Suppressor macrophage treated with lipopolysaccharide for 1 hour (primary cell): ENCODE results near the gene ODR4.
"Not testable (repeated sequence)": the region's sequence is repeated elsewhere in the genome, so short reads cannot be mapped to it uniquely, and the experiment has no call there.

Experiments
- DNase-seq, 3 donors: peaks; one replicate each; pipeline ENCODE4 v3.0.0-alpha.2; 2020 to 2022

The ODR4 gene

DNA sequence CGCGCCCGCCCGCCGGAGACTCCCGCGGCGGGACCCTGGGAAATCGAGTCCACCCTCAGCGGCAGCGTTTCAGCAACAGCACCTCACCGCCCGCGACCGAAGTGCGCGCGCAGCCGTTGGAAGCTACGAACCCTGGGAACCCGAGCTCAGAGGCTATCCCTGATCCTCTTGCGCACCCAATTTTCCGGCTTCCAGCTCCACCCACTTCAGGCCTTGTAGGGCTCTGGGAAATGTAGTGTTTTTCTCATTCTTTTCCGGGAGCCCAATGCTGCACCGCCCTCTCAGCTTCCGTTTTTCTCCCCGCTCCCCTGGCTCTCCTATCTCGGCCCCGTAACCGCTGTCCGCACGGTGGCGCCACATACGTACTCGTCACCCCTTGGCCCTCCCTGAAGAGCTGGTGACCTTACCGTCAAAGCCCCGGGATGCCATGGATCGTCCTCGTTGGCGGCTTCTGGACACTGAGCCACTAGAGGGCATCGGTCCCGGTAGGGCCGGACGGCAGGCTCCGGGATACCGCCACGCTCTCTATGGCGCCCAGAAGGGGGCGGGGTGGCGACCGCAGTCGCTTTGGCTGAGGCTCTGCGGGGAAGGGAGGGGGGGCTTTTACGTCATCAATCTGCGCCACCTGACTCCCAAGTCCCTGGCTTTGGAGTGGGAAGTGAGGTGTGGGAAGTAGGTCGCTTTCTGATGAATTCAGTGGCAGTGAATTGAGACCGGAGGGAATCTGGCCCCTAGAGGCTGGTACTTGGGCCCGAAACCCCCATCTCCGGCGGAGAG is at the start of gene ODR4, which contains the start of gene TPR:
Gene ODR4 (plus strand): TSS at position 687 of the 777 bp plus-strand sequence. CDS start 3,948 bp downstream, outside the sequence.
Gene TPR (minus strand): TSS at position 102 of the 777 bp plus-strand sequence. CDS start 225 bp downstream, outside the sequence.
- peak; percentile 99 to 100 (median 99) for DNase-seq

GRCh38 chr1:186326009-186326408 is 49.6 kb upstream of the ODR4 start:
- no peak for DNase-seq

- DNase-seq, result no peak
These were observed 48.3 kb upstream of the ODR4 start for GRCh38 chr1:186327331-186327730.

DNA sequence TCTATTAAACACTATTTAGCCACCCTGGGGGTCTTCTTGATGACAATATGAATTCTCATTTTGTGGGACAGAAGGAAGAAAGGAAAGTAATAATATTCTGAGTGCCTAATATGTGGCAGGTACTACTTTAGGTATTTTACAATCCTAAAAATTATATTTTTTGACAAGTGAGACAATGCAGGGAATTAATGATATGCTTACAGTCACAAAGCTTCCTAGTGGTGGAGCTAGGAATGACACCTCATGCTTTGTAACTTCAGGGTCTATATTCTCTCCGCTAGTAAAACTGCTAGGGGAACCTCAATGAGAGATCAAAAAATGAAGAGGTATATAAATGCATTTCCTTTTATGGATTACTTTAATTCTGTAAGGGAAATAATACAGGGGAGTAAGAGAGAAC is 44.9 kb upstream of the ODR4 start:
- DNase-seq, result peak in 1 of 3 donors; percentile 11

DNA sequence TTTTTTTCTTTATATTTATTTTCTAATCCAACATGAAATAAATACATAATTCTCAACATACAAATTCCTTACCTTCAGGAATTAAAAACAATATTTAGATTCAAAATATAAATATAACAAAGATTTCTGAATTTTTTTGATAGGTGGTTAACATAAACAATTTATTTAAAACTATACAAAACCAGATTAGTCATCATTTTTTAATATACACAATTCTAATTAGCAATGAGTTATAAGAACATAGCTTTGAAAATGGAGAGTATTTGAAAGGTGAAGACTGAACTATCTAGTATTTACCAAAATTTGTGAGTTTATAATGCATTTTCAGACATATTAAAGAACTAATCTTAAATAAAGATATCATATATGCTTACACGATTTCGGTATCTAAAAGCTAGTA is 38.1 kb upstream of the ODR4 start:
- DNase-seq, result no peak

- DNase-seq, result no peak
These were observed 34.9 kb upstream of the ODR4 start for GRCh38 chr1:186340772-186341171.

DNA sequence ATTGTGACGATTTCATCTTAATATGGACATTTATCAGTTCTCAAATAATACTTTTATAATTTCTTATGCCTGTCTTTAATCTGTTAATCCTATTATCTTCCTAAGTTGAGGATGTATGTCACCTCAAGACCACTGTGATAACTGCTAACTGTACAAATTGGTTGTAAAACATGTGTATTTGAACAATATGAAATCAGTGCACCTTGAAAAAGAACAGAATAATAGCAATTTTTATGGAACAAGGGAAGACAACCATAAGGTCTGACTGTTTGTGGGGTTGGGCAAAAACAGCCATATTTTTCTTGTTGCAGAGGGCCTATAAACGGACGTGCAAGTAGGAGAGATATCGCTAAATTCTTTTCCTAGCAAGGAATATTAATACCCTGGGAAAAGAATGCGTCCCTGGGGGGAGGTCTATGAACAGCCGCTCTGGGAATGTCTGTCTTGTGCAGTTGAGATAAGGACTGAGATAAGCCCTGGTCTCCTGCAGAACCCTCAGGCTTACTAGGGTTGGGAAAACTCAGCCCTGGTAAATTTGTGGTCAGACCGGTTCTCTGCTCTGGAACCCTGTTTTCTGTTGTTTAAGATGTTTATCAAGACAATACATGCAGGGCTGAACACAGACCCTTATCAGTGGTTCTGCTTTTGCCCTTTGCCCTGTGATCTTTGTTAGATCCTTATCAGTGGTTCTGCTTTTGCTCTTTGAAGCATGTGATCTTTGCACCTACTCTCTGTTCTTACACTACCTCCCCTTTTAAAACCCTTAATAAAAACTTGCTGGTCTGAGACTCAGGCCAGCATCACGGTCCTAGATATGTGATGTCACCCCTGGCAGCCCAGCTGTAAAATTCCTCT is 27.6 kb upstream of the ODR4 start:
- not testable (repeated sequence) for DNase-seq

DNA sequence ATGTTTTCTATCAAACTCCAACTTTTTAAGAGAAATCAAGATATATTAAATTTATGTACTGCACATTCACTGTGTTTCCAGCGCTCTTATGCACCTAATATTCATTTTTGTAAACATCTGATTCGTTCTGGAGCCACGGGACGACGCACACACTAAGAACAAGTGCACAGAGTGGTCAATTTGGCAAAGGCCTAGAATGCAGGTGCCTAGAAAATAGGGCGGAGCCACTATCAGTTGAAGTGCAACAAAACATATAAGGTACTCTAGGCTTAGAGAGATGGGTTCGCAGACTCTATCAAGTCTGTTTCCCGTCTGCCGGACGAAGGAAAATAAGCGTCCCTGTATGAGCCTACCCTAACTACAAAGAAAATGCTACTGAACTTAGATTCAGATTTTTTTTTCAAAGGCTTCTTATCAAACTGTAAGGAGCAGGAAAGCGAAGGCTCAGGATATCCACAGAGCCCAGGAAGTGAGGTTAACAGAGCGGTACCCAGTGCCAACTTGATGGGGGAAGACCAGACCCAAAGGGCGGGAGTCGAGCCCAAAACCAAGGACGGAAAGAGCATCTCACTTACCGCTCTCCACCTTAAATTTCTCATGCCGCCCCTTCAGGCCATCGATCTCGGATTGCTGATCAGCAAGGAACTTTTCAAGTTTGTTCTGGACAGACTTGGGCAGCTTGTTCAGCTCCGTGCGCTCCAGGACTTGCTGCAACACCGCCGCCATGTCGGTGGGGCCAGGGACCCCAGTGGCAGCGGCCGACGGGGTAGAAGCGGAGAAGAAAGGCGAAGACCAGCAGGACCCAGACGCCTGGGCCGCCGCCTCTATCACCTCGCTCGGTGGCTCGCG is 1.1 kb upstream of the ODR4 start:
- DNase-seq, result peak; percentile 27 to 47 (median 28)

DNA sequence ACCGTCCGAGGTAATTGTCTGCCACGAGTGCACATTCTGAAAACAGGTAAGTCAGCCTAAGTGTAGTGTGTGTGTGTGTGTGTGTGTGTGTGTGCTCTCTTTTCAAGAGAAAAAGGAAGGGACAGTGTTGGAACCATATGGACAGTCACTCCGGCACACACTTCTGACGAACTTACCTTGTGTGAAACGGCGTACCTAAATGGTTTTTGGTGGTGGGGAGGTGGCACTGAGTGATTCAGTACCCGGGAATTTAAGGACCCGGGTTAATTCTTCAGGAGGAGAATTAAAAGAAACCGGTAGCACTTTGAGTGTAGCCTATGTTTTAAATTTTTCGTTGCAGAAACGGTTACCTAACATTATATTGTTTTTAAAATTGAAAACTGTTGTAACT is 286 bp downstream of the ODR4 start:
- no peak for DNase-seq

DNA sequence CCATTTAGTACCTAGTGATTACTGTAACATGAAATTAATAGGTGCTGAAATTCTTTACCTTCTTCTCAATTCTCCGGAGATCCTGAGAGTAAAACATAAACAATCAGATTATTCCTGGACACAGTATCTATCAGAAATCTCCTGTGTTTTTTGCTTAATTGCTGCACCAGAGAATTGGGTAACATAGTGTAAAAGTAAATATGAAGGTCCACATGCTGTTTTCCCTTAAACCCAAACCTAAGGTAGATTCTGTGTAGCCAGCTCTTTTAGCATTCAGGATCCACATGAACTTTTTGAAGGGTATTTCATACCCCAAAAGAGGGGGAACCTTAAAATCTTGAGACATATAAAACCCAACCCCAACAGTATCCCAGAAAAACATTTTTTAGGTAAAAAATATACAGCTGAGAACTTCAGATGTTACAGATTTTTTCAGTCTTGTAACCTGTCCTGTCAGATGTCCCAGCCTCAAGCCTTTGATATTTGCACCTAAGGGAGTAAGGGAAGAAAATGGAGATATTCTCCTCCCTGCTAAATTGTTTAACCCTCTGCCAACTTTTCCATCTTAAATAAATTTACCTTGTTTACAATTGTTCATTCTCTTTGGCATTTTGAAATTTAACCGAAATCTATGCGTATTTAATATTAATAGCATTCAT is 11.2 kb downstream of the ODR4 start:
- DNase-seq, result no peak

DNA sequence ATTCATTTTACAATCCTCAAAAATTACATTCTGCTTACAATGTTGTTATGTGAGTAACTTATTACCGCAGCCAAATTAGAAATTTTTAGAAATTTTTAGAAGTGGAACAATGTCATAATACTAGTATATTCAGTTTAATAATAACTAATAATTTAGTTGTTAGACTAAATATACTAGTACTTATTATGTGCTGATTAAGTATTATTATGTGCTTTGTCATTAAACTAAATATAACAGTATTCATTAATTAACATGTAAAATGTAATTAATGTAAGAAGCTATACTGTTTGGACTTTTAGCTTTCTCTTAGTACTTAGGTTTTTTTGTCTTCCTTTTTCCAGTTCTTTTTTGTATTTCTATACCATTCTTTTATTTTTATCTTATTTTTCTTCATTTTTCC is 15.3 kb downstream of the ODR4 start:
- DNase-seq, result no peak

DNA sequence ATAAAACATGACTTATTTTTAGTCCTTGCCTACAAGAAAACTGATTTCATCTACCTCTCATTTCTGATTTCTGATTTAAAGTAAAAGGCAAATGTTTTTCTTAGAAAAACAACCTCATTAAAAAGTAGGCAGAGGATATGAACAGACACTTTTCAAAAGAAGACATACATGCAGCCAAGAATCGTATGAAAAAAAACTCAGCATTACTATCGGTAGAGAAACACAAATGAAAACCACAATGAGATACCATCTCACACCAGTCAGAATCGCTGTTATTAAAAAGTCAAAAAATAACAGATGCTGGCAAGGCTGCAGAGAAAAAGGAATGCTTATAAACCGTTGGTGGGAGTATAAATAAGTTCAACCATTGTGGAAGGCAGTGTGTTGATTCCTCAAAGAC is 16.2 kb downstream of the ODR4 start:
- no peak for DNase-seq

DNA sequence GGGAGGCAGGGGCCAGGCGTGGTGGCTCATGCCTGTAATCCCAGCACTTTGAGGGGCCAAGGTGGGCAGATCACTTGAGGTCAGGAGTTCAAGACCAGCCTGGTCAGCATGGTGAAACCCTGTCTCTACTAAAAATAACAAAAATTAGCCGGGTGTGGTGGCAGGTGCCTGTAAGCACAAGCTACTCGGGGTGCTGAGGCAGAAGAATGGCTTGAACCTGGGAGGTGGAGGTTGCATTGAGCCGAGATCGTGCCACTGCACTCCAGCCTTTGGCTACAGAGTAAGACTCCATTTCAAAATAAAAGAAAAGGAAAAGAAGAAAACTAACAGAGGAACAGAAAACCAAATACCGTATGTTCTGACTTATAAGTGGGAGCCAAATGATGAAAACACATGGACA is 17.1 kb downstream of the ODR4 start:
- not testable (repeated sequence) for DNase-seq

DNA sequence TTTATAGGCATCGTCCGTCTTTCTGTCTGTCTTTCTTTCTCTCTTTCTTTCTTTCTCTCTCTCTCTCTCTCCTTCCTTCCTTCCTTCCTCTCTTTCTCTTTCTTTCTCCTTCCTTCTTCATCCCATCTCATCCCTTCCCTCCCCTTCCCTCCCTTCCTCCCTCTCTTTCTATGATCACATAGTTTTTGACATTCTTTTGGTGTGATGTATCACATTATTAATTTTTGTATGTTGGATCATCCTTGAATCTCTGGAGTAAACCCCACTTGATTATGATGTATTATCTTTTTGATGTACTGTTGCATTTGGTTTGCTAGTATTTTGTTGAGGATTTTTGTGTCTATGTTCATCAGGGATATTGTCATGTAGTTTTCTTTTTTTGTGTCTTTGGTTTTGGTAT is 25.8 kb downstream of the ODR4 start:
- DNase-seq, result not testable (repeated sequence)

DNA sequence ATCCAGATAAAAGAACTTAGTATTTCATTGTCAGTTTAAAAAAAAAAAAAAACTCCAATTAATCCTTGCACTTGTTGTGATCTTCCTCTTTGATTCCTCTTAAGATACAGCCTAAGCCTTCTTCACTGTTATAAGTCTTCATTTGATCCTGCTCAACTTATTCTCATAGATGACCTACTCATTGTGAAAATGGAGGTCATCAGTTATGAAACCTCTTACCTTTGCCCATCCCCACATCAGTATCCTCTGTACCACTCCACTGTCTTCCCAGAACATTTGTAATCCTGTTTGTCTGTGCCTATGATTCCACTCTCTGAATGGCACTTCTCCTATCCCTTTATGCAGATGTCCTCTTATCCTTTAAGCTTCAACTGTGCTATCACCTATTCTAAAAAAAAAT is 28.0 kb downstream of the ODR4 start:
- DNase-seq, result no peak

GRCh38 chr1:186404454-186405051 is 28.9 kb downstream of the ODR4 start:
- DNase-seq, result peak; percentile 37 to 77 (median 72)

- DNase-seq, result no peak
These were observed 33.5 kb downstream of the ODR4 start for GRCh38 chr1:186409091-186409490.

DNA sequence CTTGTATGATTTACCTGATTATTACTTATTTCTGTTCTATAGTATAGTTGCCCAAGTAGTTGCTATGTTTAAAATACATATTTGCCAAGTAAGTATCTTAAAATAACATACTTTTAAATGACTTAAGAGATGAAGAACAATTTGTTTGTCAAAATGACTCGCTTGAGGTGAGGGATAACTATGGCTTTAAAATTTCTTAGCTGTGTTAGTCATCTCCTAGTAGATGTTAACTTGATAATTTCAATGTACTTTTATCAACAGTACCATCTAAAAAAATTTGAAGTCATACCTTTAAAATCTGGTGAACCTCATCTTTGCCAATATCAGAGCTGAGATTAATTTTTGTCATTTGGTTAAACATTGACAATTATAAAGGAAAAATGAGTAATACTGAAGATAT is 37.7 kb downstream of the ODR4 start:
- DNase-seq, result no peak

DNA sequence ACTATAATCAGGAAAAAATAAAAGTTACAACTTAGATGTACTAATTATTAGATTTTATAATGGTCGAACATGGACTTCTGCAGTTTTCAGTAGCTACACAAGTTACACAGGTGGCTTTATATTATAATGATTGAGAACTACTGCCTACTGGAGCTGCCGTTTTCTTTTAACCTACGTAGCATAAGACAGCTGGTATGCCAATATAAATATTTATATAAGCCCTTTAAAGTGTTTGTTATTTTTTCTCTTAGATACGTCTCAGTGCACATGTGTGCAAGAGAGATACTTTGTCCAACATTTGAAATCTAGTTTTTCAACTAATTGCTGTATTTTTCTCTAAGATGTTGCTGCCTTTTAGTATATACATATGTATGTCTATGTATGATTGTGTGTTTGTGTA is 42.9 kb downstream of the ODR4 start:
- DNase-seq, result no peak

- no peak for DNase-seq
These were observed 44.7 kb downstream of the ODR4 start for GRCh38 chr1:186420311-186420710.

- no peak for DNase-seq
These were observed 45.3 kb downstream of the ODR4 start for GRCh38 chr1:186420923-186421322.

DNA sequence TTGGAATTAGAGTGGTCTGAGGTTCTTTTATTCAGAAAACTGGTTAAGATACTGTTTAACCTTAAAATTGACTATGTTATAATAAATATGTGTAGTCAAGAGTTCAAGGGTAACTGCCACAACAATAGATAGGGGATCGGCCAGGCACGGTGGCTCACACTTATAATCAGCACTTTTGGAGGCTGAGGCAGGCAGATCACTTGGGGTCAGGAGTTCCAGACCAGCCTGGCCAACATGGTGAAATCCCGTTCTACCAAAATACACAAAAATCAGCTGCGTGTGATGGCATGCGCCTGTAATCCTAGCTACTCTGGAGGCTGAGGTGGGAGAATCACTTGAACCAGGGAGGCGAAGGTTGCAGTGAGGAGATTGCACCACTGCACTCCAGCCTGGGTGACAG is 45.8 kb downstream of the ODR4 start:
- no peak for DNase-seq
